Astrocyte (in vitro differentiated cells and primary cell): ENCODE results near the gene CSRNP3.

Experiments used
- CTCF ChIP-seq: IDR thresholded peaks from 2 replicates; pipeline ENCODE4 v1.5.1; 2011; ENCODE audit warnings: low read depth, mild to moderate bottlenecking, inconsistent platforms, low read length, moderate library complexity; ENCODE audit not compliant: insufficient read depth
- EZH2 ChIP-seq: IDR thresholded peaks from 2 replicates; pipeline ENCODE4 v1.6.1; 2012; ENCODE audit warnings: mild to moderate bottlenecking, low read length, inconsistent platforms; ENCODE audit not compliant: insufficient read depth

GRCh38 chr2:165621086-165621560, 151.6 kb downstream of the CSRNP3 start:
- no peak for TF ChIP-seq CTCF
- no peak for TF ChIP-seq EZH2
